H9 (cell line): ENCODE results near the gene PLB1. TPM values are rescaled to one million over a fixed set of nuclear protein-coding genes. Genes with fewer than 3 reads are reported as not detected.

Experiments
- DNase-seq: peaks from one replicate; pipeline ENCODE4 v3.0.0-alpha.2; 2017
- H2AFZ ChIP-seq: one replicate; pipeline ENCODE4 v1.6.1; 2013; ENCODE audit warnings: mild to moderate bottlenecking, low read length, control low read depth, moderate library complexity
- H2AK5ac ChIP-seq: 2 replicates; pipeline ENCODE4 v1.6.1; 2013; ENCODE audit warnings: low read length, control low read depth, mixed read lengths; ENCODE audit not compliant: insufficient read length
- H2BK120ac ChIP-seq: one replicate; pipeline ENCODE4 v1.6.1; 2013; ENCODE audit warnings: low read depth, mild to moderate bottlenecking, low read length, control low read depth, inconsistent platforms; ENCODE audit not compliant: poor library complexity, severe bottlenecking
- H2BK12ac ChIP-seq: 2 replicates; pipeline ENCODE4 v1.6.1; 2013; ENCODE audit warnings: low read length, control low read depth, mixed read lengths, low read depth; ENCODE audit not compliant: insufficient read length
- H2BK15ac ChIP-seq: 2 replicates; pipeline ENCODE4 v1.6.1; 2013; ENCODE audit warnings: low read depth, low read length, control low read depth
- H2BK20ac ChIP-seq: one replicate; pipeline ENCODE4 v1.6.1; 2013; ENCODE audit warnings: low read depth, mild to moderate bottlenecking, low read length, control low read depth, inconsistent platforms; ENCODE audit not compliant: poor library complexity, severe bottlenecking
- H2BK5ac ChIP-seq: 2 replicates; pipeline ENCODE4 v1.6.1; 2013; ENCODE audit warnings: low read length, control low read depth, mixed read lengths; ENCODE audit not compliant: insufficient read length
- H3K14ac ChIP-seq: 2 replicates; pipeline ENCODE4 v1.6.1; 2013; ENCODE audit warnings: low read length, control low read depth; ENCODE audit not compliant: insufficient read depth
- H3K18ac ChIP-seq: 2 replicates; pipeline ENCODE4 v1.6.1; 2013; ENCODE audit warnings: low read depth, mild to moderate bottlenecking, mixed read lengths, low read length, control low read depth; ENCODE audit not compliant: insufficient read length
- H3K23ac ChIP-seq: 2 replicates; pipeline ENCODE4 v1.6.1; 2013; ENCODE audit warnings: low read length, control low read depth, mixed read lengths, low read depth; ENCODE audit not compliant: insufficient read length
- H3K23me2 ChIP-seq: 2 replicates; pipeline ENCODE4 v1.6.1; 2013; ENCODE audit warnings: low read depth, mild to moderate bottlenecking, mixed read lengths, low read length, control low read depth; ENCODE audit not compliant: insufficient read length, poor library complexity, severe bottlenecking
- H3K27ac ChIP-seq: 2 replicates; pipeline ENCODE4 v1.5.1; 2013; ENCODE audit warnings: low read length, control low read depth, mixed read lengths, low read depth; ENCODE audit not compliant: insufficient read length
- H3K27me3 ChIP-seq: 2 replicates; pipeline ENCODE4 v1.6.1; 2013; ENCODE audit warnings: low read length, control low read depth, inconsistent platforms; ENCODE audit not compliant: insufficient read depth
- H3K4ac ChIP-seq: 2 replicates; pipeline ENCODE4 v1.6.1; 2013; ENCODE audit warnings: low read depth, mild to moderate bottlenecking, control low read depth, inconsistent platforms, low read length, moderate library complexity
- H3K4me1 ChIP-seq: 2 replicates; pipeline ENCODE4 v1.6.1; 2013; ENCODE audit warnings: low read length, control low read depth, inconsistent platforms; ENCODE audit not compliant: insufficient read depth
- H3K4me2 ChIP-seq: 2 replicates; pipeline ENCODE4 v1.6.1; 2013; ENCODE audit warnings: low read length, control low read depth, mixed read lengths; ENCODE audit not compliant: insufficient read length, insufficient read depth
- H3K56ac ChIP-seq: 2 replicates; pipeline ENCODE4 v1.6.1; 2013; ENCODE audit warnings: low read depth, mild to moderate bottlenecking, mixed read lengths, low read length, control low read depth; ENCODE audit not compliant: insufficient read length
- H3K79me1 ChIP-seq: 2 replicates; pipeline ENCODE4 v1.6.1; 2013; ENCODE audit warnings: low read depth, mild to moderate bottlenecking, moderate library complexity, low read length, control low read depth, inconsistent platforms; ENCODE audit not compliant: insufficient read depth, poor library complexity, severe bottlenecking
- H3K79me2 ChIP-seq: 2 replicates; pipeline ENCODE4 v1.6.1; 2013; ENCODE audit warnings: low read length, control low read depth, inconsistent platforms; ENCODE audit not compliant: insufficient read depth
- H3K9ac ChIP-seq: 2 replicates; pipeline ENCODE4 v1.6.1; 2013; ENCODE audit warnings: low read length, control low read depth, mixed read lengths; ENCODE audit not compliant: insufficient read length; ENCODE audit errors: extremely low read depth
- H3K9me3 ChIP-seq: one replicate; pipeline ENCODE4 v1.6.1; 2013; ENCODE audit warnings: low read depth, low read length, inconsistent platforms; ENCODE audit not compliant: control insufficient read depth
- H3T11ph ChIP-seq: one replicate; pipeline ENCODE4 v1.6.1; 2013; ENCODE audit warnings: mild to moderate bottlenecking, low read length, control low read depth, inconsistent platforms
- H4K20me1 ChIP-seq: one replicate; pipeline ENCODE4 v1.6.1; 2013; ENCODE audit not compliant: control insufficient read depth, insufficient read length, insufficient read depth
- H4K5ac ChIP-seq: 2 replicates; pipeline ENCODE4 v1.6.1; 2013; ENCODE audit warnings: low read depth, mild to moderate bottlenecking, mixed read lengths, low read length, control low read depth; ENCODE audit not compliant: insufficient read length
- H4K8ac ChIP-seq: replicated peaks from 2 replicates; pipeline ENCODE4 v1.6.1; 2013; ENCODE audit warnings: low read length, control low read depth, mixed read lengths, low read depth; ENCODE audit not compliant: insufficient read length
- H4K91ac ChIP-seq: 2 replicates; pipeline ENCODE4 v1.6.1; 2013; ENCODE audit warnings: low read depth, mild to moderate bottlenecking, moderate library complexity, mixed read lengths, low read length, control low read depth; ENCODE audit not compliant: insufficient read length
- H3K27ac Mint-ChIP-seq, 3 experiments: 2 replicates in 2 of 3; 3 replicates in 1 of 3; pipeline ENCODE4 v1.8.0; 2020 to 2021; ENCODE audit warnings: mixed read lengths in 3 of 3, mild to moderate bottlenecking in 1 of 3, moderate library complexity in 1 of 3
- H3K27me3 Mint-ChIP-seq: 2 replicates; pipeline ENCODE4 v1.8.0; 2021; ENCODE audit warnings: low read depth, mild to moderate bottlenecking, moderate library complexity, mixed read lengths
- H3K36me3 Mint-ChIP-seq, 3 experiments: 2 replicates in 2 of 3; 3 replicates in 1 of 3; pipeline ENCODE4 v1.8.0; 2020 to 2021; ENCODE audit warnings: low read depth in 3 of 3, mixed read lengths in 3 of 3; ENCODE audit not compliant: insufficient read depth in 1 of 3
- H3K4me1 Mint-ChIP-seq, 2 experiments: 2 replicates each; pipeline ENCODE4 v1.8.0; 2020; ENCODE audit warnings: mixed read lengths in 2 of 2
- H3K4me3 Mint-ChIP-seq, 2 experiments: 2 replicates in 1 of 2; 3 replicates in 1 of 2; pipeline ENCODE4 v1.8.0; 2020 to 2021; ENCODE audit warnings: mild to moderate bottlenecking in 2 of 2, mixed read lengths in 2 of 2, moderate library complexity in 1 of 2
- H3K9me3 Mint-ChIP-seq, 2 experiments: 2 replicates in 1 of 2; 3 replicates in 1 of 2; pipeline ENCODE4 v1.8.0; 2020; ENCODE audit warnings: mild to moderate bottlenecking in 2 of 2, mixed read lengths in 2 of 2, moderate library complexity in 1 of 2
- CTCF ChIP-seq: fragments of 200-600 bp; sonication (generic); conservative IDR thresholded peaks from 3 replicates; pipeline ENCODE4 v1.8.0; 2021; ENCODE audit warnings: antibody characterized with exemption, mild to moderate bottlenecking
- WGBS: extraction: QIAGEN DNeasy Blood & Tissue Kit; methylation state at CpG from one replicate; pipeline ENCODE4 v1.1.7; 2013; ENCODE audit warnings: missing lambda C conversion rate, low lambda C conversion rate, mixed read lengths; ENCODE audit not compliant: insufficient read length; ENCODE audit errors: extremely low coverage; 5-methylcytosine and 5-hydroxymethylcytosine counted together
- total RNA-seq: library from RNA; stranded (reverse); gene quantifications from 2 replicates; pipeline ENCODE4 v1.2.1, GENCODE V29; 2021

PLB1 gene
- total RNA-seq, 1 experiment from 2014 or later: not detected

DNA sequence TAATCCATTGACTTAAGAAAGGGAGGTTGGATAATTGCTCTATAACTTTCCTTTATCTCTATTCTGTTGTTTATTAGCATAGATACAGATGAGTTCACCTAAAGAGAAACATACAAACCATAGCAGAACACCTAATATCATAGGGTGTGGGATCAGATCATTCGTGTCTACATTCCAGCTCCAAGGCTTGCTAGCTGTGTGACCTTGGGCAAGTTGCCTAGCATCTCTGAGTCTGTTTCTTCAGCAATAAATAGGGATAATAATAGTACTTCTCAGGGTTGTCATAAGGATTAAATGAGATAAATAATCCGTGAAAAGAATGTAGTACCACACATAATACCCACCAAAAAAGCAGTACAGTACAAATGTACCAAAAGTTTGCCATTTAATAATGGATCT is 126.2 kb downstream of the PLB1 start:
- H3K27me3 ChIP-seq: no peaks in the 10 kb centered on the region
- H2BK5ac ChIP-seq: no peak overlapping the region
- H3K27ac Mint-ChIP-seq: no peak overlapping the region
- no peak overlapping the region for H2BK12ac ChIP-seq
- H4K91ac ChIP-seq: no peak overlapping the region
- H3K9me3 Mint-ChIP-seq: no peaks in the 10 kb centered on the region; a peak in 1 of 5 replicates
- no peak overlapping the region for H3K14ac ChIP-seq
- H3K4me3 Mint-ChIP-seq: no peak overlapping the region
- H2BK20ac ChIP-seq: no peak overlapping the region
- no peak overlapping the region for H3K4ac ChIP-seq
- no peak overlapping the region for H2AK5ac ChIP-seq
- H2AFZ ChIP-seq: no peak overlapping the region
- H4K5ac ChIP-seq: no peak overlapping the region
- H3K79me2 ChIP-seq: no peaks in the 10 kb centered on the region
- no peaks in the 10 kb centered on the region for H3K23me2 ChIP-seq
- H3K9me3 ChIP-seq: no peaks in the 10 kb centered on the region
- no peaks in the 10 kb centered on the region for H4K20me1 ChIP-seq
- H3K79me1 ChIP-seq: no peaks in the 10 kb centered on the region
- H3K23ac ChIP-seq: no peak overlapping the region
- no peaks in the 10 kb centered on the region for H3K27me3 Mint-ChIP-seq
- no peak overlapping the region for H3K27ac ChIP-seq
- no peak overlapping the region for H3K4me2 ChIP-seq
- no peak overlapping the region for H2BK120ac ChIP-seq
- peaks cover 40 to 46% of the 10 kb centered on the region in 2 experiments for H3K4me1 Mint-ChIP-seq
- no peak overlapping the region for H3K56ac ChIP-seq
- no peak overlapping the region for H4K8ac ChIP-seq
- H3K9ac ChIP-seq: no peak overlapping the region
- no peak overlapping the region for H3K18ac ChIP-seq
- DNase-seq: no peak
- no peak overlapping the region for H3T11ph ChIP-seq
- no CpG with 5 or more reads among the region's 2 CpGs for WGBS
- TF ChIP-seq CTCF: no peak
- H3K36me3 Mint-ChIP-seq: no peaks in the 10 kb centered on the region
- no peak overlapping the region for H2BK15ac ChIP-seq
- H3K4me1 ChIP-seq: peaks cover 10% of the 10 kb centered on the region; the same call in 1 of the 2 replicates
